ENCODE measurements around the gene PRMT9.

DNA sequence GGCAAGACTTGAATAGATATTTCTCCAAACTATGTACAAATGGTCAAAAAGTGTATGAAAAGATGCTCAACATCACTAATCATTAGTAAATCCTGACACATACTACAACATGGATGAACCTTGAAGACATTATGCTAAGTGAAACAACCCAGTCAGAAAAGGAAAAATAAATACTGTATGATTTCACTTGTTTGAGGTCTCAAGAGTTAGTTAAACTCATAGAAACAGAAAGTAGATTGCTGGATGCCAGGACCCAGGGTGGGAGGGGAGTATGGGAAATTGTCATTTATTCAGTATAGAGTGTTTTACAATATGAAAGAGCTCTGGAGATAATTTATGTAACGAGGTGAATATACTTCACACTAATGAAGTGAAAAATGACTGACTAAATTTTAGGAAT is 32.4 kb downstream of the PRMT9 start:
- TF ChIP-seq EZH2phosphoT487 (IDR thresholded peaks at IDR 0.05; ENCODE audit: insufficient read depth, low read depth): no peak
- TF ChIP-seq EZH2 (IDR thresholded peaks at IDR 0.05; ENCODE audit: insufficient read depth, poor library complexity, severe bottlenecking): no peak
